GM19240 (cell line): ENCODE data around the gene HAP1.
A peak's percentile ranks its signal among the peaks of the same experiment; 100 is the strongest.
"Not testable (repeated sequence)": the region's sequence is repeated elsewhere in the genome, so short reads cannot be mapped to it uniquely, and the experiment has no call there.

Experiments used
- DNase-seq: peaks from one replicate; pipeline ENCODE4 v3.0.0; 2011; ENCODE audit warnings: low spot score; ENCODE audit not compliant: insufficient read length

Gene HAP1

DNA sequence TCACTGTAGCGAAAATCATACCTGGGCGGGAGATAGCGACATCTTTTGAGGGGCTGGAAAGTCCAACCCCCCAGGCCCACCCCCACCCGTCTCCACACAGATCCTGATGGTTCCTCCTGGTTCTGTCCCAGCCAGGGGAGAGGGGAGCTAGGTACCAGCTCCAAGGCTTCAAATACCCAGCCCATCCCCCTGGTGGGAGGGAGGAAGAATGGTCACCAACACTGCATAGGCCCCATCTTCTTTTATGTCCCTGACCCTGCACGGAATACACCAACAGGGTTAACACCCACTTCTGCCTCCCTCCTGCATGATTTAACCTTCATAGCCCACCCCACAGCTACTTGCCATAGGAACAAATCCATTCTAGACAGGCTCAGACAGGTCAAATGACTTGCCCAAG, 9.3 kb downstream of the HAP1 start:
- no peak for DNase-seq

DNA sequence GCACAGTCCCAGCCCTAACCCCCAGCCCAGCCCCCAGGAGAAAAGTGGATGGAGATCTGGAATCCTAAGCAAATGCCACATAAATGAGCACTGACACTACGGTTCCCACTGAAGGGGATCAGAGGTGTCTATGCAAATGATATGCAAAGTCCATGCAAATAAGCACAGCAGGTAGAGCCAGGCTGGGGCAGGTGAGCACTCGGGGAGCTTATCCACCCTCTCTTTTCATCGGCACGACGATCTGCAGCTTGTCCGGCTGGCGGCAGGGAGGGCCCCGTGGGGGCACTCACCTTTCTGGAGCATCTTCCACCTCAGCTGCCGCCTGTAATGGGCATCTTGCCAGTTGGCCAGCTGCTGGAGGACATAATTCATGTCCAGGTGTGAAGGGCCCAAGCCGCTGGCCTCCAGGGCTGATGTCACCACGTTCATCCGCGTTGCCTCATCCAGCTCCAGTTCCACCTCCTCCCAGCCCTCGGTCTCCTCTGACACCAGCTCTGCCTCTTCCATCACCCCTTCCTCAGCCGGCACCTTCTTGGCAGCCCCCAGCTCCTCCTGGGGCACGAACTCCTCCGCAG, 9.9 kb downstream of the HAP1 start:
- no peak for DNase-seq

DNA sequence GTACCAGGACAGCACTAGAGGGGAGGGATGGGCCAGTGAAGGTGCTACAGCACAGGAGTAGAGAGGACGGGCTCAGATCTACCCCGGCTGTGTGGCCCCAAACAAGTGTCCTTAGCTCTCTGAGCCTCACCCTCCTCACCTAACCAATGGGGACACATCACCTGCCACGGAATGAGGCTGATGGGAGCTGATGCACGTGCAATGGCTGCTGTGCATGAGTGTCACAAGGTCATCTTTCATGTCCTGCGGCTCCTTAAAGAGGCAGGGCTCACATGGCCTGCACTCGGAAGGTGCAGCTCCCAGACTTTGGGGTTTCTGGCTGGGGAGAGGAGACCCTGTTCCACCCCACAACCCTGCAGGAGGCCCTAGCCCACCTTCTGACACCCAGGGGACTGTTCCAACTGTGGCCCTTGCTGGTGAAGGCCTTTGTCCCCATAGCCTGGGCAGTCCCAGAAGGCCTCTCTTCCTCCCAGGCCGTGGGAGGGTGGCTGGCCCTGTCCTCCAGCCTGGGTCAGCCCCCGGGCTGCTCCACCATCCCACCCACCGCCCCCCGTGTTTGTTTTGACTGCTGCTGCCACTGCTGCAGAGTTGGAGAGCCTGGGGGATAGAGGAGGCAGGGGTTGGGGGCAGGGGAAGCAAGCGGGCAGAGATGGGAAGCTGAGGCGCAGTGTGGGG, 10.5 kb downstream of the HAP1 start:
- no peak for DNase-seq

- no peak for DNase-seq
Observed at GRCh38 chr17:41722231-41722630, 12.2 kb downstream of the HAP1 start.

- DNase-seq, result no peak
Observed at GRCh38 chr17:41718287-41718645, 16.2 kb downstream of the HAP1 start.

- DNase-seq, result no peak
Observed at GRCh38 chr17:41717408-41718286, 16.8 kb downstream of the HAP1 start.

DNA sequence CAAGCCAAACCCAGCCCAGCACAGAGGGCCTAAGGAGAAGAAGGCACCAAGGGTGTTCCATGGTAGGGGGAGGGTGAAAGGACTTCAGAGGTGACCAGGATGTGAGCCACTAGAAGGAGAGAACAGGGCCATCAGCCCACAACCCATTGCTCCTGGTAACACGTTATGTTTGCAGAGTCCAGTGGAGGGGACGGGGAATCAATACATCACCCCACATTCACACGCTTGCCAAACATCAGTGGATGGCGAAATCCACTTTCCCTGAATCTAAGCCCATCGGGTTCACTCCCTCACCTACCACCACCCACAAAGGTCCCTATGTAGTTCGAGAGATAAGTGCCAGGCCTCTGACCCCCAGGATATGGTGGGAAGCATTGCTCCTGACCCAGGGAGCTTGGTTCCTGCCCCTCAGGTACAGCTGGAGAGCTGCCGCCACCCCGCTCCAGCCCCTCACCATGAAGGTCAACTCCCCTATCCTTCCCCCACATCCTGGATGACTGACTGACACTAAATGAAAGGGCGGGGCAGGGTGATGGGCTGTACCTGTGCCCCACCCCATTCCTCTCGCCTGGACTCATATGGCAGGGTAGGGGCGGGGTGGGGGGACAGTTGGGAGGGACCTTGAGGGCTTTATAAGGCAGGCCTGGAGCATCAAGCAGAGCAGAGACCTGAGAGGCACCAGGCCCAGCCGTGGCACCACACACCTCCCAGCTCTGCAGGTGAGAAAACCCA, 22.6 kb downstream of the HAP1 start, which contains the start of gene GAST:
Gene GAST (plus strand): TSS at position 663 of the 732 bp plus-strand sequence. CDS start 3,106 bp downstream, outside the sequence.
- DNase-seq, result no peak

- DNase-seq, result no peak
Observed at GRCh38 chr17:41710472-41711090, 23.9 kb downstream of the HAP1 start.

DNA sequence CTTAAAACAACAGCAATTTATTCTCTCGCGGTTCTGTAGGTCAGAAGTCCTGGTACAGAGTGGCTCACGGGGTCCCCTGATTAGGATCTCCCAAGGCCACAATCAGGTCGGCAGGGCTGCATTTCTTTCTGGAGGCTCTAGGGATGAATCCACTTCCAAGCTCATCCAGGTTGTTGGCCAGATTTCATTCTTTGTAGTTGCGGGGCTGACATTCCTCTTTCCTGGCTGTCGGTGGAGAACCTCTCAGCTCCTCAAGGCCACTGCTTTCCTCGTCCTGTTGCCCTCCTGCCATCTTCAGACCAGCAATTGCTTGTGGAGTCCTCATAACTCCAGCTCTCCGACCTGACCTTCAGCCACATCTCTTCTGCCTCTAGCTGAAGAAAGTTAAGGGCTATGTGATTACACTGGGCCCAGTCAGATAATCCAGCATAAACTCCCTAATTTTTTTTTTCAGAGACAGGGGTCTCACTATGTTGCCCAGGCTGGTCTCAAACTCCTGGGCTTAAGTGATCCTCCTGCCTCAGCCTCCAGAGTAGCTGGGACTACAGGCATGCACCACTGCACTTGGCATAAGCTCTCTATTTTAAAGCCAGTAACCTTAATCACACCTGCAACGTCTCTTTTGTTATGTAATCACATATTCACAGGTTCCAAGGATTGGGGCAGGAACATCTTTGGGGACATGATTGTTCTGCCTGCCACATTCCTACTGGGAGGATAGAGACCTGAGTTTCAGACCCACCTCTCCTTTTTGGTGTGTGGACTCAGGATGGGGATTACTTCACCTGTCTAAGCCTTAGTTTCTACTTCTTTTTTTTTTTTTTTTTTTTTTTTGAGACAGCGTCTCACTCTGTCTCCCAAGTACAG, 26.4 kb downstream of the HAP1 start:
- no peak for DNase-seq

DNA sequence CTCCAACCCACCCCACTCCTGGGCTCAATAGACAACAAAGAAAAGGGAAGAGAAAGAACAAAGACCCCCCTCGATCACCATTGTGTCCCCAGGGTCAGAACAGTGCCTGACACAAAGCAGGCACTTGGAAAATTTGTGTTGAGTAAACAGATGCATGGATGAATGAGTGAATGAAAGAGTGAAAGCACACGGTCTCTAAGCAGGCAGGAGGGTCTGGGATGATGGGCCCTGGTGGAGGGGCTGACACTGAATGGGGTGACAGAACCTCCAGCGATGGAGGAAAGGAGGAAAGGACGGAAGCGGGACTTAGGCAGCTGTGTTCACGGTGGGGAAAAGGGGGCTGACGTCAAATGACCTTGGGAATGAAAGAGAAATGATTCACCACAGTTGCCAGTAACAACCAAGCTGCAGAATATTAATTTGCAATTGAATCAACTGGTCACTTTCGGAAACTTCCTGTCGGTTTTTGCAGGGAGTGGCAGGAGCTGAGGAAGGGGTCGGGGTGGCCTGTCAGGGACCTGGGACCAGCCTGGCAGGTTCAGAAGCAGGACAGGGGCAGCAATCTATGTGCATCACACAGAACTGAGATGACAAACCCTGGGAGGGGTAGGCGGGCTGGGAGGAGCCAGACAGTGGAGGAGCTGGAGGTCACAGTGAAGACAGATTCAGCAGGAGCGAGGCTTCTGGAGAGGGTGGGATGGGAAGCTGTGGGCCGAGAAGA, 29.0 kb downstream of the HAP1 start:
- no peak for DNase-seq

- no peak for DNase-seq
Observed at GRCh38 chr17:41702712-41703111, 31.7 kb downstream of the HAP1 start.

- not testable (repeated sequence) for DNase-seq
Observed at GRCh38 chr17:41700843-41701242, 33.6 kb downstream of the HAP1 start.

GRCh38 chr17:41697122-41697962, 37.1 kb downstream of the HAP1 start:
- no peak for DNase-seq

DNA sequence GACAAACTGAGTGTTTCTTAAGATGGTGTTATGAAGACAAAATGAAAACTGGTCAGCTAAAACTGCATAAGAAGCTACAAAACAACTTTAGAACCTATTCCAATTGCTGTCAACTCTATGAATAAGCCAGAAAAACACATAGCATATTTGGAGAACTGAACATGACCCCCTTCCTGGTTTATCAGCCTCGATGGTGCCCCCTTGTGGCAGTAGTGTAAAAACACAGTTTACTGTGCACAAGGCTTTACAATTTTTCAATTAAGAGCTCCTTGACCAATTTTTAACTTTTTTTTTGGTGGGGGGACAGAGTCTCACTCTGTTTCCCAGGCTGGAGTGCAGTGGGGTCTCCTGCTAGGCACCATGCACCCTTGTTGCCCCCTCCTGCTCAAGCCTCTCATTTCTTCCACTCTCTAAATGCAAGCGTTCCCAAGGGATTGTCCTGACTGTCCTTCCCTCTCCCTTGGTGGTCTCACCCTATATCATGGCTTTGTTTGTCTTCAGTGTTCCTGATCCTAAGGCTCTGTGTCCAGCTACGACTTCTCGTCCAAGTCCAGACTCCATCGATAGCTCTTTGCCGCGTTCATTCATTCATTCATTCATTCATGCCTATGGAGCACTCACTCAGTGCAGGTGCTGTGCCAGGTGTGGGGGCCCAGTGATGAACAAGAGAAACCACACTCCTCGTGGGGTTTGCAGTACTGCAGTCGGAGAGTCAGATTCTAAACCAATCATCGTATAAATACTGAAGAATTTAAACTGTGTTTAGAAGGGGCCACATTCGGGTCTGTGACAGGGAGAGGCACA, 38.3 kb downstream of the HAP1 start:
- peak; percentile 75 for DNase-seq

- DNase-seq, result no peak
Observed at GRCh38 chr17:41695134-41695661, 39.2 kb downstream of the HAP1 start.

DNA sequence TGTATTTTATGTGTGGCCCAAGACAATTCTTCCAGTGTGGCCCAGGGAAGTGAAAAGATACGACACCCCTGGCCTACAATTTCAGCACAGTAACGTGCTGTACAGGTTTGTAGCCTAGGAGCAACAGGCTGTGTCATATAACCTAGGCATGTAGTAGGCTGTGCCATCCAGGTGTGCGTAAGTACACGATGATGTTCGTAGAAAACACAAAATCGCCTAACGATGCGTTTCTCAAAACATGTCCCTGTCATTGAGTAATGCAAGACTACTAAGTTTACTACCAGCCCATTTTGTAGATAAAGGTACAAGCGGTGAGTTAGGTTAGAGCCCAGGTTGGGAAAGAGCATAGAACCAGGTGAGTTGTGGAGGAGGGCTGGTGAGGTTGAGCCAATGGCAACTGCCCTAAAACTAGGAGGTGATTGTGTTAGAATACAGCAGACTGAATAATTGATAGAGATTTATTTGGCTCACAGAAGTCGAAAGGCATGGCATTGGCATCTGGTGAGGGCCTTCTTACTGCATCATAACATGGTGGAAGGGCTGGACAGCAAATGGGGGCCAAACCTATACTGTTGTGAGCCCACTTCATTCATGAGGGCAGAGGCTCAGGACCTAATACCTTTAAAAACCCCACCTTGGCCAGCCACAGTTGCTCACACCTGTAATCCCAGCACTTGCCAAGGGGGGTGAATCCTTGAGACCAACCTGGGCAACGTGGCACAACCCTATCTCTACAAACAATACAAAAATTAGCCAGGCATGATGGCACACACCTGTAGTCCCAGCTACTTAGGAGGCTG, 41.5 kb downstream of the HAP1 start:
- DNase-seq, result no peak
